ENCODE results near the gene TEX54.
"Not testable (repeated sequence)": the region's sequence is repeated elsewhere in the genome, so short reads cannot be mapped to it uniquely, and the experiment has no call there.

The TEX54 gene

DNA sequence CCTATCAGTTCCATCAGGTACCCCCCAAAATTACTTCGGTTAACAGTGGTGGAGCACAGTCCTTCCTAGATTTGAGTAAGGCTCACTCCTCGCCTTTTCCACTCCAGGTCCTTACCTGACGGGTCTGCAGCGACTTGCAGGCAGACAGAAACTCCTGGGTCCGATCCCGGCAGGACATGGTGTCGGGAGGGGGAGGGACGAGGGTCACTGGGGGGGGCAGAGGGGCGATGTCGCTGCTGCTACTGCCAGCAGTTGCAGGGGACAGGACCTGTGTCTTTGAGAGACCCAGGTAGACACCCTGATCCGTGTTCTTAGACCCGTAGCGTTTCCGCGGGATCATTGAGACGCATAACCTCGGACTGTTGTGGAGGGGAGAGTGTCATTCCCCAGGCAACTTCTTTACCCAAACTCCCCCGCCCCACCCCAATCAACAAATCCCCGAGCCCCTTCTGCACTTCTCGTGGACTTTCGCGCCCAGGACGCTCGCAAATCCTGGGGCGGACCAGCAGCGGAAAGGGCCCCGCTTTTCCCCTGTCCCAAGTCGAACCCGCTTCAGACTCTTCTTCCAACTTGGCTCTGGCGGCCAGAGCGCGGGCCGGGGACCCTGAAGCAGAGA, 1.6 kb downstream of the TEX54 start:
- no peak for DNase-seq

DNA sequence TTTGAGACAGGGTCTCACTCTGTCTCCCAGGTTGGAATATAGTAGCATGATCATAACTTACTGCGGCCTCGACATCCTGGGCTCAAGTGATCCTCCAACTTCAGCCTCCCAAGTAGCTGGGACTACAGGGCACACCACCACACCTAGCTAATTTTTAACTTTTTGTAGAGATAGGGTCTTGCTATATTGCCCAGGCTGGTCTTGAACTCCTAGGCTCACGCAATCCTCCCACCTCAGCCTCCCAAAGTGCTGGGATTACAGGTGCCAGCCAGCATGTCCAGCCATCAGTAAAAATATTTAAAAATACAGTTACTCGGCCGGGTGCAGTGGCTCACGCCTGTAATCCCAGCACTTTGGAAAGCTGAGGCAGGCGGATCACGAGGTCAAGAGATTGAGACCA, 4.5 kb downstream of the TEX54 start:
- not testable (repeated sequence) for DNase-seq

DNA sequence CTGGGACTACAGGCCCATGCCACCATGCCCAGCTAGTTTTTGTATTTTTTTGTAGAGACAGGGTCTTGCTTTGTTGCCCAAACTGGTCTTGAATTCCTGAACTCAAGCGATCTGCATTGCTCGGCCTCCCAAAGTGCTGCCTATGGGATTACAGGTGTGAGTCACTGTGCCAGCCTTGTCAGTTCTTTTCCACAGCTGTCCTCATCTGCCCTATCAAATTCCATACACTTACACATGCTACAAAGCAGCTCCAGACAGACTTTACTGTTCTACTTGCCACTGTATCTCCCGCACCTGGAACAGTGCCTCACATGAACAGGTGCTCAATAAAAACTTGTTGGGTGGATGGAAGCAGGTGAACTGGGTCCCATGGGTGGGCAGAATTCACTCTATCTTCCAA, 9.0 kb downstream of the TEX54 start:
- DNase-seq: no peak

DNA sequence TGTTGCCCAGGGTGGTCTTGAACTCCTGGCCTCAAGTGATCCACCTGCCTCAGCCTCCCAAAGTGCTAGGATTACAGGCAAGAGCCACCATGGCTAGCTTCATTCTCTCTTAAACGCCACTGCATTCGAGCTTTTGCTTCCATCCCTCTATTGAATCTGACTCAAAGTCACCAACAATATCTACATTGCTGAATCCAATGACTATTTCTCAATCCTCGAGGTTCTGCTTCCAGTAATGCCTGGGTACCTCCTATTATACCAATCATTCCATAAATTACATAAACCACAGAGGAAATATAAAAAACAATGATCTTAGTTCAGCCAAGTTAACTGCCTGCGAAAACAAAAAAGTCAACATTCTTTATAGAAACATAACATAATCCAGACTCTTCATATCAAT, 15.5 kb downstream of the TEX54 start:
- no peak for DNase-seq

DNA sequence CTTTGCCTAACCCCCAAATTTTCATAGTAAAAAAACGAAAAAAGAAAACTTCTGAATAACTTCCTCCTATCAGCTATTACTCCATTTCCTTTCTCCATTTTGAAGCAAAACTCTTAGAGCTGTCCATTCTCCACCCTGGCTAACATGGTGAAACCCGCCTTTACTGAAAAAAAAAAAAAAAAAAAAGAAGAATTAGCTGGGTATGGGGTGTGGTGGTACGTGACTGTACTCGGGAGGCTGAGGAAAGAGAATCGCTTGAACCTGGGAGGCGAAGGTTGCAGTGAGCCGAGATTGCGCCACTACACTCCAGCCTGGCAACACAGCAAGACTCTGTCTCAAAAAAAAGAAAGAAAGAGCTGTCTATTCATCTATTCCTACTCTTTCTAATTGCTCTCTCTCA, 16.1 kb downstream of the TEX54 start:
- no peak for DNase-seq

DNA sequence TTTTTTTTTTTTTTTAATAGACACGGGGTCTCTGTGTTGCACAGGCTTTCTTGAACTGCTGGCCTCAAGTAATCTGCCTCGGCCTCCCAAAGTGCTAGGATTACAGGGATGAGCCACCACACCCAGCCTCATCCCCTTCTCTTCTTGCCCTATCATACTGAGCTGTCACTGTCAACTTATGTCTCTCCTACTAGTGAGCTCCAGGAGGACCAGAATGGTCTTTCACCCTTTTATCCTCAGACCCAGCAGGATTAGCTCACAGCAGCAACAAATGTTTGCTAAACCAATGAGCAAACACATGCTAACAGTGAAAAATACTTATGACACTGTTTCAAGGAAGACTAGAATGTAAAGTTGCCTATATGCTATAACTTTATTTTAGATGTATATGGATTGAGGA, 21.0 kb downstream of the TEX54 start:
- no peak for DNase-seq

DNA sequence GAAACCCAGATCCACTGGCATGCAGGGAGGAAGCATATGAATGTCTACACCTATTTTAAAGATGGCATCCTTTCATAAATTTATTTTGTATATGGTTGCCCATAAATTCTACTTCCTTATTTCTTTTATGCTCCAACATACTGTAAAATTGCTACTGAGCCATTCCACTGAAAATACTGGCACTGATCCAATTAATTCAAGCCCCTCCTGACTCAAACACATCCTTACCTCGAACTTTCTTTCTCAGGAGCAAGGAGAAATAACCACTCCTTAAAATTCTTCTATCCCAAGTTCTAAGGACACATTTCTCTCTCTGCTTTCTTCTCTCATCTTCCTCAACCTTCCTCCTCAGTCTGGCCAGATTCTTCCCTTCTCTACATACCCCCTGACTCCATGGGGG, 21.9 kb downstream of the TEX54 start:
- DNase-seq: no peak

DNA sequence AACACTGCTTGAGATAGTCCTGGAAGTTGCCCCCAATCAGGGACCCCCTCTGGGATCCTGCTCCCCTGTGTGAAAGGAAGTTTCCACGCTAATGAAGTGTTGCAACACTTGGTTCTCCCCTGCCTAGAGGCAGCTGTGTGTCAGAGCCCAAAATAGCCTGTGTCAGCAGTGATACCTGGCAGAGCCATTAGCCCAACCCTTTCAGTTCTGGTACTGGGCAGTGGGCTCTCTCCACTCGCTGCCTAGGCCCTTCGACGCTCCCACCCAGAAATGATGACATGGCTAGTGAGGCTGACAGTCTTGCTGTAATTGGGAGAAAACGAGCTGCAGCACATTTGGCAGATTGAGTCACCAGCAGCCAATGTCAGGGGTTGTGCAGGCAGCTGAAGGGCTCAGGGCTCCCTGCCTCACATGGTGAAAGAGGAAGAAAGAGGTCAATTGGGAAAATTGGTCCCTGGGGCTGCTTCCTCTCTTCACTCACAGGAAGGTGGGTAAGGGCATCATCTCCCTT, 26.0 kb downstream of the TEX54 start:
- no peak for DNase-seq

DNA sequence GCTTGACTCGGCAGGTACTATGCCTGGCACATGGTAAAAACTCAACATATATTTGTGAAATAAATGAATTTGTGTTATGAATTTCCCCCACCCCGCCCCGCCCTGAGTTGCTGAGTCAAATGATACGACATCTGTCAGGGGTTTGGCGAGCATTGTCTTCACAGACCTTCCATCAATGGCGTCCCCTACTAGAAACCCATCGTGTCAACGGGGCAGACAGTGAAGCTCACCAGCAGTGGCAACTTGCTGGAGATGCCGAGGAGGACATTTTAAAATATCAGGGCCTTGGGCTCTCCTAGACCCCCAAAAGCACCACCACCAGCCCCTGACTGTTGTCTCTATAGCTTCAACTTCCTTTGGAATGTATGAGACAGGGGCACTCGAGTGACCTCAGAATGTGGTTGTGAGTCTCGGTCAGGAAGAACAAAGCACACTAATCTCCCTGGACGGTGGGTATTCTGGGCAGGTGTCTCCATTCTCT, 26.6 kb downstream of the TEX54 start:
- no peak for DNase-seq

DNA sequence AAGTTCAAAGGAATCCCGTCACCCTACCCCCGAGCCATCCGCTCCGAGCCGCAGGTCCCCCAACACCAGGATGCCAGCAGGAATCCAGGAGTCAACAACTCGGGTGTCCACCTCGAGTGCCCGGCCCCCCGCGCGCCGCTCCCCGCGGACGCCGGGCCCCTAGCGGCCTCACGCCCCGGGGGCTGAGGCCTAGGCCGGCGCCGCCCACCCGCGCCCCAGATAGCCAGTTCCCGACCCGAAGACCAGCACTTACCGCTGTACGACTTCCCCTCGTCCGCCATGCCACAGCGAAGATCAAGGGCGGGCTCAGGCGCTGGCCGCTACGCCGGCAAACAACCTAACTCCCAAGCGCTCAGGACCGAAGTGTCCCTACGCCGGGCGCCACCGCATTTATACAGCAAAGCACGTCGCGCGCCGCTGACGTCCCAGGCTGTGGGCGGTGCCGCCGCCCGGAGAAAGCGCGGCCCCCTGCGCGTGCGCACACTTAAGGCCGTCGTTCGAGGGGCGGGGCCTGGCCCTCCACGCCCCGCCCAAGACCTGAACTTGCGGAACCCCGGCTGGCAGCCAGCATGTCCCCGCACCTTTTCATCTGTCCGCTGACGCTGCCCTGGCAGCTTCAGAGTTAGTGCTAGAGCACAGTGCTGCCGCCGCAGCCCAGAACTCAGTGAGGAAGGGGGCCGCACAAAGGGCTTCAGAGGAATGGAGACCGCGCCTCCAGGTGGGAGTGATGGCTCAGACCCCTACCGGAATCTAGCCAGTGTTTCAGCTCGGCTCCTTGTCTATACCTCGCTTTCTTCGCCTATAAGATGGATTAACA, 27.4 kb downstream of the TEX54 start, which contains the start of gene NXF1:
Gene NXF1, minus strand, starts transcription at position 365 of the 817 bp plus-strand sequence. Its CDS starts 84 bp downstream, at position 281.
- DNase-seq: peak; percentile 93

DNA sequence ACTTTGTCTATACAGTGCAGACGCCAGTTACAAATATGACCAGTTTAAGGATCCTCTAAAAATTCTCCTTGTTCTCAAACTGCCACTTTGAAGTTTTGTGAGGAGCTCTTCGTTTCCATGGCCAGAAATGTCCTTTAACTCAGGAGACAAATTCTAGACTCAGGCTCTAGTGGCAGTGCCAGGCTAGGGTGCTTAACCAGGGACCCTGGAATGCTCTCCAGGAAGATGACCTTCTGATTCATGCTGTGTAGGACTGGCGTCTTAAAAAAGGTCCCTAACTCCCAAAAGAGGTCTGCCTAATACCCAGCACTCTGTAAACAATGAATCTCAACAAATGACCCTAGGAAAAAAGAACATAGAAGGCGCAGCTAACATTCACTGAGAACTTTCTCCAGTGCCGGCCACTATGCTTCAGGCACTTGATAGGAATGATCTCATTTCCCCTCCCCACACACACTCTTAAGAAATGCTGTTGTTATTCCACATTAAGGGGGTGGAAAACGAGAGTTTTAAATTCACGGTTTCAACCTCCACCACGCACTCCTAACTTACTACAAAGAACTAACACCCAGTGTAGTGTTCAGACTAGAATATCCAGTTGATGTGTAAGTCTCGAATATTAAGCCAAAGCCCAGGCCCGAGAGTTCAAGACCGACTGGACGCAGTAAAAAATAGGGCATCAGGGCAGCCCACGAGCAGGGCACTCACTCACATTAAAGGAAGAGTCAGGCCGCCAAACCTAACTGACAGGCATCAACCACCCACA, 28.1 kb downstream of the TEX54 start:
- no peak for DNase-seq

DNA sequence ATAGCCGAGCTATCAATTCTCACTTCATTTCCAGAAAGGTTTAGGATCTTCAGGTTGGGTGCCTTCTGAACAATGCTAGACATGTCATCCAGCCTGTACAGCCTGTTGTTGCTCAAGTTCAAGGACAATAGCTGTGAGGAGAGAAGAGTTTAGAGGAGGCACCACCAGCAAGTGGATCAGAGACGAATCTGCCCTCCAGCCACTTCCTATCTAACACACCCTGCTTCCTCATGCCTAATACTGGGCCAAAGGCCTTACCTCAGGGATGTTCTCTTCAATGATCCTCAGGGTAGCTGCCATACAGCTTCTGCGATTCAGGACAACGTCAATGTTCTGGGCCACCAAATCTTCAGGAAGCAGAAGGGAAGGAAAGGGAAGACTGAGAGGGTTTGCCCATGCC, 31.6 kb downstream of the TEX54 start:
- no peak for DNase-seq

DNA sequence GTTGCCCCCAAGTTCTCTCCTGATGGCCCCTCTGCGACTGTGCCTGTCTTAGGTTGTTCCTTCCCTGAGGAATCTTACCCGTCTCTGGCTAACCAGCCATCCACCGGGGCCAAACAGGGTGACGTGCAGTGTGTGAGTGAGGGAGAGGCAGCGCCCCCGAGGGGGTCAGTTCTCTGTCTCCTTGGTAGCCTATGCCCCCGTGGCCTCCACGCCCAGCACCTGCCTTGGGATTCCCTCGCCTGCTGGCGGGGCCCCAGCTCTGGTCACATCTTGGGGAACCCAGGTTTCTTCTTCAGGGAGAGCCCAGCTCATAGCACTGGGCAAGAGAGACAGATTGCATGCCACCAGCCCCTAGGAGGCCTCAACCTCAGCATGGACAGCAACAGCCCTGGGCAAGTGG, 33.2 kb downstream of the TEX54 start:
- DNase-seq: no peak

DNA sequence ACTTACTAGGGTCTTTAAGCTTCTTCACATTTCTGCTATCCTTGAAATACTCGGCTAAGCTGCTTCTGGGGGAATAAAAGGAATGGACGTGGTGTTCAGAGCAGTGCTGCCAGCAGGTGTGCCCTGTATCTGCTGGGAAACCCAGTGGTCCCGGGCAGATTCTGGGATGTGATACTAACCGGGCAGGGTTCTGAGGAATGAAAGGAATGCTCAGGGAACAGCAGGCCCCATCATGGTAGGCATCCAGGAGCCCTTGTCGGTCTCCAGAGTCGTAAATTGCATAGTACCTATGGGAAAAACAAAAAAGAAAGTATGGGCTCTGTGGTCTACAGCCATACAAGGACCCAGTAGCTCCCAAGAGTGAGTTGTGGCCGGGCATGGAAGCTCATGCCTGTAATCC, 36.4 kb downstream of the TEX54 start:
- no peak for DNase-seq

DNA sequence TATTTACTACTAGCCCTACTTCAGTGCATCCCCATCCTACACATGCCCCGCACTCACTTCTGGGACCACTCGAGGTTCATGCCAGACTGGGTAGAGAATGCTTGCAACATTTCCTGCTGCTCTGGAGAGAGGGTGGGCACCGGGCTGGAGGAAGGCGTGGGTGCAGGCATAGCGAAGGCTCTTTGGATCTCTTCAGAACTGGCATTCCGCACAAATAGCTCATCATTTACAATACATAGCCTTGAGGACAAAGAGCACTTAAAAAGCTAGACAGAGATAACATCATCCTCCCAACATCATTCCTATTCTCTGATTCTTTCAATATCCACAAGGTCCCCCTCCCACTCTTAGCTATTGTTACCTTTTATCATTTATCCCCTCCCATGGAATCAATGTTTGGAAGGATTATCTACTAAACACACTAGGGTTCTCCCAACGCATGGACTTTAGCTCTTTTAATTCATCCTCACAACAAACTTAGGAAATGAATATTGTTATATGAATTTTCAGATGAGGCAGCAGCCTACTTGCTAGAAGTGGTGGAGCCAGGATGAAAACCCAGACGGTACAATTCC, 38.4 kb downstream of the TEX54 start:
- DNase-seq: no peak

DNA sequence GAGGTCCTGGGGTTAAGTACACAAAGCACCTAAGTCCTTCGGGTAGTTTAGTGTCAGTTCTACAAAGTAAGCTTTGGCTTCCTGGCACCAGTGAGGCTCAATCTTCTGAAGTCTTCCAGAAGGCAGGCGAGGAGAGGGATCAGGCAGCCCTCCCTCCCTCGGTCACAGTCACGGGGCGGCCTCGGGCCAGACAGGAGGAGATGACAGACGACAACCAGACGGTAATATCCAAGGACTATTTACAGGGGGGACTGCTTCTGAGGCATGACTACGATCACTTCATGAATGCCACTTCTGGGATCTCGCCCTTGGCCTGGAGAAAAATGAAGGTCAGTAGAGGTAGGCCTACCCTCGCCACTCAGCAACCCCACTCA, 40.5 kb downstream of the TEX54 start:
- no peak for DNase-seq

DNA sequence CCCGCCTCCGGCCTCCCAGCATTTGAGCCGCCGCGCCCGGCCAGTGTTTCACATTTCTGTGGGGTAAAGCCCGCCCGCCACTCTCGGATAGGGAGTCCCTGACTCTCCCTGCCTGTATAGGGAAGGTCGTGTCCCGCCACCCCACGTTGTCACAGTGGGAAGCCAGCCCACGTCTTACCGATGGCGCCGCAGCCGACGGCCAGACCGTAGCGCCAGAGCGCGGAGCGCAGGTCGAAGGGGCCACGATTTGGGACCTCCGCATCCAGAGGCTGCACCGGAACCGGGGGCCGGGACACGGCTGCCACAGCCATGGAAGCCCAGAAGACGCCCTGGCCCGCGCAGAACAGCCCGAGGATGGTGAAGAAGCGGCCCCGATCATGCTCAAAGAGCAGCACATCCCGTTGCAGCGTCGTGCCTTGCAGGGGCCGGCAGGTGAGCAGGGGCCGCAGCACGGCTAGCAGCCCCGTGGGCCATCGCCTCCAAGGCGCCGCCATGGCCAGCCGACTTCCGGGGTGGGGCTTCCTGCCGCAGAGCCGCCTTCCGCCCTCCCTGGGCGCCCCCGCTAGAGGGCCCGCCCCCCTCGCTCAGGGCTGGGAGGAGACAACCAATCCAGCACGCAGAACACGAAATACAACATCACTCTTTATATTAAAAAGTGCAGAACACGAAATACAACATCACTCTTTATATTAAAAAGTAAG, 41.0 kb downstream of the TEX54 start, which contains the start of gene TMEM223:
Gene TMEM223, minus strand, starts transcription at position 506 of the 701 bp plus-strand sequence. Its CDS starts 12 bp downstream, at position 494.
- peak; percentile 88 for DNase-seq

DNA sequence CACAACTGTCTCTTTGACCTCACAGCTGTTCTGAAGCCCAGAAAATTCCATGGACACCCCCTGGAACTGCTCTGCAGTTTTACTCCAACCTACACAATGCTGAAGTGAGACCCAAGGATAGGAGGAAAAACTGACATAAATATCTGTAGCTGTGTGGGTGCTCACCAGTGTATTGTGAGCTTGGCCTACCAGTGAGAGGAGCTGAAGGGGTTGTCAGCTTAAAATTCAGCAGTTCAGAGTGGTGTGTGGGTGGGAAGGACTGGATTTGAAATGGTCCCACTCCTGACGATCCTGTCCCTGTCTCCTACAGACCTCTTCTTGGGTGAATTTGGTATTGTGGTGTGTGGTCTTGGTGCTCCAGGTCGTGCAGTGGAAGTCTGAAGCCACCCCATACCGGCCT, 43.1 kb downstream of the TEX54 start:
- no peak for DNase-seq

DNA sequence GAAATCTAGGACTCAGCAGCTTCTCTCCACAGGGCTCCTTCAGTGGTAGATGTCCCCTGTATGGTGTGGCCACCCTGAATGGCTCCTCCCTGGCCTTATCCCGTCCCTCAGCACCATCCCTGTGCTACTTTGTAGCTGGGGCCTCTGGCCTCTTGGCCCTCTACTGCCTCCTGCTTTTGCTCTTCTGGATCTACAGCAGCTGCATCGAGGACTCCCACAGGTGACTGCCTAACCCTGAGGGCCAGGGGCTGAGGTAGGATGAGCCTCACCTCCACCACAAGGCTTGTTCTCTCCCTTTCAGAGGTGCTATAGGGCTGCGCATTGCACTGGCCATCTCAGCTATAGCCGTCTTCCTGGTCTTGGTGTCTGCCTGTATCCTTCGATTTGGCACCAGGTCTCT, 43.6 kb downstream of the TEX54 start:
- DNase-seq: no peak

DNA sequence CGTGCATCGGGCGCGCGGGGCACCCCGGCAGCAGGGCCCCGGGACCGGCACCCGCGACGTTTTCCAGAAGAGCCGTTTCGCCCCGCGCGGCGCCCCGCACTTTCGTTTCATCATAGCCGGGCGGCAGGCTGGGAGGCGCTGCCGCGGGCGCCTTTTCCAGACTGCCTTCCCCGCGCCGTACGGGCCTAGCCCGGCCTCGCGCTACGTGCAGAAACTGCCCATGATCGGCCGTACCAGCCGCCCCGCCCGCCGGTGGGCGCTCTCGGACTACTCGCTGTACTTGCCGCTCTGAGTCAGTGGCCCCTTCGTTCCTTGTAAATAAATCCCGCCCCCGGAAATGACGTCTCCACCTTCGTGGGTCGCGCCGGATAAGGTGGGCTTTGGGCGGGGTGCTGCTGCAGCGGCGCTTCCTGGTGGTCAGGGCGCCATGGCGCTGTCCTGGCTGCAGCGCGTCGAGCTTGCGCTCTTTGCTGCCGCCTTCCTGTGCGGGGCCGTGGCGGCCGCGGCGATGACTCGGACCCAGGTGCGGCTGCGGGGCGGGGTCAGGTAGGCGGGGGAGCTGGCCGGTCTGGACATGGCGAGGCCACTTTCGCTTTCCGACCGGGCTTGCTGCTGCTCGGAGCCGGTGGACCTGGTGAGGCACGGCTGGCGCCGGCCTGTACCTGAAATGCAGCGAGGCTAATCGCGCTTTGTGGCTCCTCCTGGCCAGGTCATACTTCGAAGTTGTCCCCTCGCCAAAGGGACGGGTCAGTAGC, 45.5 kb downstream of the TEX54 start, which contains the start of gene TMEM179B:
Gene TMEM179B, plus strand, starts transcription at position 398 of the 755 bp plus-strand sequence. Its CDS starts 30 bp downstream, at position 428.
- peak; percentile 90 for DNase-seq

DNA sequence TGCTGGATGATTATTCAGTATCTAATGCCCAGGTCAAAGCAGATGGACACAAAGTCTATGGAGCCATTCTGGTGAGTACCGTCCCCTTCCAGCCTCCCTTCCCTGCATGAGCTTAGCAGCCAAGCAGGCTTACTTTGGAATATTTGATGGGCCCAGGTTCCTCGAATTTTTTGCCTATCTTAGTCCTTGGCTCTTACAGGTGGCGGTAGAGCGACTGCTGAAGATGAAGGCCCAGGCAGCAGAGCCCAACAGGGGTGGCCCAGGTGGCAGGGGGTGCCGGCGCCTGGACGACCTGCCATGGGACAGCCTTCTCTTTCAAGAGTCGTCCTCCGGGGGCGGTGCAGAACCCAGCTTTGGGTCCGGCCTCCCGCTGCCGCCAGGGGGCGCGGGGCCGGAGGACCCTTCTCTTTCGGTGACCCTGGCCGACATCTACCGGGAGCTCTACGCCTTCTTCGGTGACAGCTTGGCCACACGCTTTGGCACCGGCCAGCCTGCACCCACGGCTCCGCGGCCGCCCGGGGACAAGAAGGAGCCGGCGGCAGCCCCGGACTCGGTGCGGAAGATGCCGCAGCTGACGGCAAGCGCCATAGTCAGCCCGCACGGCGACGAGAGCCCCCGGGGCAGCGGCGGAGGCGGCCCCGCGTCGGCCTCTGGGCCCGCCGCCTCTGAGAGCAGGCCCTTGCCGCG, 46.2 kb downstream of the TEX54 start:
- peak; percentile 90 for DNase-seq

Measured in 8988T (cell line).